ENCODE data around the gene MGMT. TPM values are rescaled to one million over a fixed set of nuclear protein-coding genes. Genes with fewer than 3 reads are reported as not detected.

The MGMT gene
- total and polyA plus RNA-seq, 7 experiments from 2014 or later = 17.6 to 37.1 (median 22.0) TPM

- Mint-ChIP-seq H3K4me1 (no peaks in the 10 kb centered on the region), H3K9me3 (peaks cover 0 to 5% (median 0%) of the 10 kb centered on the region in 11 donors), H3K36me3 (peaks cover 0 to 3% (median 0%) of the 10 kb centered on the region in 5 donors), H3K4me3 (no peak overlapping the region), H3K27ac (no peak overlapping the region), H3K27me3 (peaks cover 0 to 23% (median 7%) of the 10 kb centered on the region in 5 donors)
- ChIA-PET POLR2A (no interaction called here), CTCF (no interaction called here)
- Histone ChIP-seq H3K27me3 (ENCODE audit: control insufficient read depth in 2 of 2, insufficient read depth in 2 of 2, low read length in 2 of 2) (no peaks in the 10 kb centered on the region), H3K36me3 (ENCODE audit: control insufficient read depth in 2 of 3, insufficient read depth in 3 of 3, low read length in 3 of 3) (no peaks in the 10 kb centered on the region), H3K9me3 (ENCODE audit: control insufficient read depth in 2 of 3, low read length in 3 of 3) (no peaks in the 10 kb centered on the region), H3K27ac (ENCODE audit: low read depth, low read length) (no peak overlapping the region), H3K4me3 (ENCODE audit: low read length) (no peak overlapping the region), H3K4me1 (ENCODE audit: control insufficient read depth in 2 of 2, insufficient read depth in 2 of 2, low read length in 2 of 2) (no peaks in the 10 kb centered on the region)
- intact Hi-C loops (cut with micrococcal nuclease) = no loop called here
- no peak for DNase-seq
- no peak for ATAC-seq
These were observed 17.1 kb upstream of the MGMT start for GRCh38 chr10:129449893-129450292.

GRCh38 chr10:129450391-129450790 is 16.6 kb upstream of the MGMT start:
- Histone ChIP-seq H3K4me1 (ENCODE audit: control insufficient read depth in 2 of 2, insufficient read depth in 2 of 2, low read length in 2 of 2) (no peaks in the 10 kb centered on the region), H3K36me3 (ENCODE audit: control insufficient read depth in 2 of 3, insufficient read depth in 3 of 3, low read length in 3 of 3) (no peaks in the 10 kb centered on the region), H3K27me3 (ENCODE audit: control insufficient read depth in 2 of 2, insufficient read depth in 2 of 2, low read length in 2 of 2) (no peaks in the 10 kb centered on the region), H3K9me3 (ENCODE audit: control insufficient read depth in 2 of 3, low read length in 3 of 3) (no peaks in the 10 kb centered on the region), H3K4me3 (ENCODE audit: low read length) (no peak overlapping the region), H3K27ac (ENCODE audit: low read depth, low read length) (no peak overlapping the region)
- H3K9me3 Mint-ChIP-seq = peaks cover 0 to 5% (median 0%) of the 10 kb centered on the region in 11 donors
- intact Hi-C loops (cut with micrococcal nuclease) = no loop called here
- ChIA-PET CTCF (no interaction called here), POLR2A (no interaction called here)
- ATAC-seq (no peak), DNase-seq (no peak)
- H3K4me1 Mint-ChIP-seq = no peaks in the 10 kb centered on the region
- H3K4me3 Mint-ChIP-seq = no peak overlapping the region
- H3K27me3 Mint-ChIP-seq = peaks cover 0 to 24% (median 7%) of the 10 kb centered on the region in 5 donors
- peaks cover 0 to 3% (median 0%) of the 10 kb centered on the region in 5 donors for H3K36me3 Mint-ChIP-seq
- no peak overlapping the region for H3K27ac Mint-ChIP-seq

- no peak overlapping the region for H3K27ac ChIP-seq (ENCODE audit: low read depth, low read length)
- no peak overlapping the region for H3K4me3 Mint-ChIP-seq
- DNase-seq = no peak
- ChIA-PET CTCF (no interaction called here), POLR2A (no interaction called here)
- no peak for ATAC-seq
- no peaks in the 10 kb centered on the region for H3K27me3 ChIP-seq (ENCODE audit: control insufficient read depth in 2 of 2, insufficient read depth in 2 of 2, low read length in 2 of 2)
- intact Hi-C loops (cut with micrococcal nuclease) = no loop called here
- H3K4me3 ChIP-seq (ENCODE audit: low read length) = no peak overlapping the region
- H3K4me1 Mint-ChIP-seq = no peaks in the 10 kb centered on the region
- no peaks in the 10 kb centered on the region for H3K36me3 ChIP-seq (ENCODE audit: control insufficient read depth in 2 of 3, insufficient read depth in 3 of 3, low read length in 3 of 3)
- peaks cover 0 to 5% (median 0%) of the 10 kb centered on the region in 11 donors for H3K9me3 Mint-ChIP-seq
- peaks cover 0 to 3% (median 0%) of the 10 kb centered on the region in 5 donors for H3K36me3 Mint-ChIP-seq
- H3K9me3 ChIP-seq (ENCODE audit: control insufficient read depth in 2 of 3, low read length in 3 of 3) = no peaks in the 10 kb centered on the region
- peaks cover 8 to 33% (median 17%) of the 10 kb centered on the region in 5 donors for H3K27me3 Mint-ChIP-seq
- H3K4me1 ChIP-seq (ENCODE audit: control insufficient read depth in 2 of 2, insufficient read depth in 2 of 2, low read length in 2 of 2) = no peaks in the 10 kb centered on the region
- H3K27ac Mint-ChIP-seq = no peak overlapping the region
These were observed 11.4 kb upstream of the MGMT start for GRCh38 chr10:129455625-129456024.

GRCh38 chr10:129459762-129460539 is 7.1 kb upstream of the MGMT start:
- Histone ChIP-seq H3K4me1 (ENCODE audit: control insufficient read depth in 2 of 2, insufficient read depth in 2 of 2, low read length in 2 of 2) (no peaks in the 10 kb centered on the region), H3K4me3 (ENCODE audit: low read length) (no peak overlapping the region), H3K9me3 (ENCODE audit: control insufficient read depth in 2 of 3, low read length in 3 of 3) (no peaks in the 10 kb centered on the region), H3K36me3 (ENCODE audit: control insufficient read depth in 2 of 3, insufficient read depth in 3 of 3, low read length in 3 of 3) (no peaks in the 10 kb centered on the region), H3K27me3 (ENCODE audit: control insufficient read depth in 2 of 2, insufficient read depth in 2 of 2, low read length in 2 of 2) (no peaks in the 10 kb centered on the region), H3K27ac (ENCODE audit: low read depth, low read length) (no peak overlapping the region)
- ATAC-seq (no peak), DNase-seq (no peak)
- H3K27ac Mint-ChIP-seq = no peak overlapping the region
- H3K27me3 Mint-ChIP-seq = peaks cover 8 to 22% (median 14%) of the 10 kb centered on the region in 5 donors
- H3K4me3 Mint-ChIP-seq = no peak overlapping the region
- POLR2A ChIA-PET = no interaction called here
- CTCF ChIA-PET = no interaction called here
- peaks cover 0 to 3% (median 0%) of the 10 kb centered on the region in 5 donors for H3K36me3 Mint-ChIP-seq
- H3K4me1 Mint-ChIP-seq = no peaks in the 10 kb centered on the region
- no peaks in the 10 kb centered on the region for H3K9me3 Mint-ChIP-seq
- intact Hi-C loops (cut with micrococcal nuclease) = loop anchor here in 1 of 2 donors (10.0 kb wide), 2 partner anchors 1335 to 1395 kb away; partner anchors contain the start of gene MKI67

- Histone ChIP-seq H3K27me3 (ENCODE audit: control insufficient read depth in 2 of 2, insufficient read depth in 2 of 2, low read length in 2 of 2) (no peaks in the 10 kb centered on the region), H3K9me3 (ENCODE audit: control insufficient read depth in 2 of 3, low read length in 3 of 3) (no peaks in the 10 kb centered on the region), H3K4me3 (ENCODE audit: low read length) (no peak overlapping the region), H3K4me1 (ENCODE audit: control insufficient read depth in 2 of 2, insufficient read depth in 2 of 2, low read length in 2 of 2) (peaks cover 4 to 5% of the 10 kb centered on the region in 2 donors), H3K27ac (ENCODE audit: low read depth, low read length) (no peak overlapping the region), H3K36me3 (ENCODE audit: control insufficient read depth in 2 of 3, insufficient read depth in 3 of 3, low read length in 3 of 3) (peaks cover 0 to 2% (median 0%) of the 10 kb centered on the region in 3 experiments)
- ATAC-seq (no peak), DNase-seq (no peak)
- Mint-ChIP-seq H3K9me3 (no peaks in the 10 kb centered on the region), H3K4me3 (no peak overlapping the region), H3K36me3 (peaks cover 0 to 3% (median 0%) of the 10 kb centered on the region in 5 donors), H3K27me3 (peaks cover 5 to 13% (median 8%) of the 10 kb centered on the region in 5 donors), H3K27ac (no peak overlapping the region), H3K4me1 (no peaks in the 10 kb centered on the region)
- CTCF ChIA-PET = no interaction called here
- intact Hi-C loops (cut with micrococcal nuclease) = loop anchor here in 1 of 2 donors (10.0 kb wide), 2 partner anchors 1338 to 1398 kb away; partner anchors contain the start of gene MKI67
- POLR2A ChIA-PET = no interaction called here
These were observed 4.7 kb upstream of the MGMT start for GRCh38 chr10:129462257-129462795.

GRCh38 chr10:129464251-129464650 is 2.8 kb upstream of the MGMT start:
- intact Hi-C loops (cut with micrococcal nuclease) = loop anchor here in 1 of 2 donors (10.0 kb wide), 2 partner anchors 1339 to 1399 kb away; partner anchors contain the start of gene MKI67
- ChIA-PET POLR2A (no interaction called here), CTCF (interaction anchor here (0.6 kb wide), 1 partner anchor 651 kb away, joined by 4 read pairs; no protein-coding TSS in a partner anchor)
- Histone ChIP-seq H3K9me3 (ENCODE audit: control insufficient read depth in 2 of 3, low read length in 3 of 3) (no peaks in the 10 kb centered on the region), H3K27ac (ENCODE audit: low read depth, low read length) (no peak overlapping the region), H3K36me3 (ENCODE audit: control insufficient read depth in 2 of 3, insufficient read depth in 3 of 3, low read length in 3 of 3) (peaks cover 0 to 4% (median 0%) of the 10 kb centered on the region in 3 experiments), H3K4me3 (ENCODE audit: low read length) (no peak overlapping the region), H3K4me1 (ENCODE audit: control insufficient read depth in 2 of 2, insufficient read depth in 2 of 2, low read length in 2 of 2) (peaks cover 11 to 13% of the 10 kb centered on the region in 2 donors), H3K27me3 (ENCODE audit: control insufficient read depth in 2 of 2, insufficient read depth in 2 of 2, low read length in 2 of 2) (no peaks in the 10 kb centered on the region)
- Mint-ChIP-seq H3K27me3 (peaks cover 0 to 5% (median 0%) of the 10 kb centered on the region in 5 donors), H3K27ac (peak overlapping the region in 1 of 9 donors; percentile 88), H3K9me3 (no peaks in the 10 kb centered on the region), H3K4me1 (peaks cover 6 to 16% (median 10%) of the 10 kb centered on the region in 7 donors), H3K36me3 (peaks cover 0 to 3% (median 0%) of the 10 kb centered on the region in 5 donors), H3K4me3 (no peak overlapping the region)
- no peak for DNase-seq
- no peak for ATAC-seq
